ENCODE measurements around the gene UPF1.

DNA sequence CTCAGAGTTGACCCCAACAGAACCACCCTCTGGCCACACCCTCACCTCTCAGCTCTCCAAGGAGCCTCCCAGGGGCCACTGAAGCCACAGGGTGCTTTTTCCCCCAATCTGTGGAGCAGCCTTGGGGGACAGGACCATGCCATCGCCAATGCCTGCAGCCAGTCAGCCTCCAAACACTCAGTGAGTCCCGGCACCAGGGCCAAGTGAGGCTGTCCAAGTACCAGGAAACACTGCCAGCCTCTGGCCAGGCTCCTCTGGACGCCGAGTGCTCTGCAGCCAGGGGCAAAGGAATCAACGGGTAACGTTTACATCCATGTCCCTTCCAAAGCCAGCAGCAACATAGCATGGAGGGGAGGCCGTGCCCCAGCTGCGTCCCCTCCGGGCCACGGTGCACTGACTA lies 31.1 kb upstream of the UPF1 start:
- TF ChIP-seq, protein P1, sequence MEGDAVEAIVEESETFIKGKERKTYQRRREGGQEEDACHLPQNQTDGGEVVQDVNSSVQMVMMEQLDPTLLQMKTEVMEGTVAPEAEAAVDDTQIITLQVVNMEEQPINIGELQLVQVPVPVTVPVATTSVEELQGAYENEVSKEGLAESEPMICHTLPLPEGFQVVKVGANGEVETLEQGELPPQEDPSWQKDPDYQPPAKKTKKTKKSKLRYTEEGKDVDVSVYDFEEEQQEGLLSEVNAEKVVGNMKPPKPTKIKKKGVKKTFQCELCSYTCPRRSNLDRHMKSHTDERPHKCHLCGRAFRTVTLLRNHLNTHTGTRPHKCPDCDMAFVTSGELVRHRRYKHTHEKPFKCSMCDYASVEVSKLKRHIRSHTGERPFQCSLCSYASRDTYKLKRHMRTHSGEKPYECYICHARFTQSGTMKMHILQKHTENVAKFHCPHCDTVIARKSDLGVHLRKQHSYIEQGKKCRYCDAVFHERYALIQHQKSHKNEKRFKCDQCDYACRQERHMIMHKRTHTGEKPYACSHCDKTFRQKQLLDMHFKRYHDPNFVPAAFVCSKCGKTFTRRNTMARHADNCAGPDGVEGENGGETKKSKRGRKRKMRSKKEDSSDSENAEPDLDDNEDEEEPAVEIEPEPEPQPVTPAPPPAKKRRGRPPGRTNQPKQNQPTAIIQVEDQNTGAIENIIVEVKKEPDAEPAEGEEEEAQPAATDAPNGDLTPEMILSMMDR (conservative IDR thresholded peaks at IDR 0.05), result no peak
- no peak for TF ChIP-seq EZH2 (IDR thresholded peaks at IDR 0.05; ENCODE audit: low read depth)
